Right lobe of liver (tissue), 6 donors: ENCODE data around the gene CYTH4. TPM values are rescaled to one million over a fixed set of nuclear protein-coding genes. Genes with fewer than 3 reads are reported as not detected.

Experiments
- ATAC-seq, 4 donors: fragments of 200-7000 bp; cut with Tn5 transposase; one replicate each; pipeline ENCODE4 v1.9.1; 2020; ENCODE audit warnings: mild to moderate bottlenecking in 4 of 4, moderate library complexity in 4 of 4
- DNase-seq, 3 donors: peaks; one replicate each; pipeline ENCODE4 v3.0.0-alpha.2; 2020
- H3K27ac ChIP-seq, 3 donors: fragments of 200-600 bp; one replicate each; pipeline ENCODE4 v1.8.0; 2022
- H3K27me3 ChIP-seq, 2 donors: fragments of 200-600 bp; one replicate each; pipeline ENCODE4 v1.8.0; 2022
- H3K36me3 ChIP-seq, 4 donors: fragments of 200-600 bp; sonication (generic) in 1 of 4; one replicate each; pipeline versions ENCODE4 v1.5.1 to v1.8.0; 2017 to 2022; ENCODE audit warnings: control low read depth in 1 of 4
- H3K4me1 ChIP-seq, 4 donors: fragments of 200-600 bp; sonication (generic) in 1 of 4; one replicate each; pipeline versions ENCODE4 v1.5.1 to v1.8.0; 2017 to 2022; ENCODE audit warnings: control low read depth in 1 of 4
- H3K4me3 ChIP-seq, 3 donors: fragments of 200-600 bp; one replicate each; pipeline ENCODE4 v1.8.0; 2022
- H3K9me3 ChIP-seq, 4 donors: fragments of 200-600 bp; sonication (generic) in 1 of 4; one replicate each; pipeline versions ENCODE4 v1.5.1 to v1.8.0; 2017 to 2022; ENCODE audit warnings: control low read depth in 1 of 4
- POLR2A ChIP-seq: fragments of 450-650 bp; IDR thresholded peaks from one replicate; pipeline ENCODE4 v1.6.1; 2017; ENCODE audit warnings: antibody characterized with exemption, mild to moderate bottlenecking
- WGBS: methylation state at CpG from one replicate; pipeline ENCODE4 v1.1.6; 2018; ENCODE audit warnings: low coverage, low lambda C conversion rate; ENCODE audit not compliant: insufficient coverage; ENCODE audit errors: missing lambda C conversion rate; 5-methylcytosine and 5-hydroxymethylcytosine counted together
- intact Hi-C, 2 donors: fragments of 100-400 bp; cut with DNase I; formaldehyde crosslinking; loops; one replicate each; pipeline versions ENCODE4 v1.11.2 to v1.14.1; 2022
- total RNA-seq, 6 experiments: library from RNA; depleted of rRNA in 2 of 6; stranded (reverse); fragments of >200 nt in 2 of 6; fragmentation: NEBNext Ultra II Directional in 3 of 6; extraction: Animal tissue kit (Norgen Biotek cat#: 25700) in 3 of 6; gene quantifications; one replicate each; pipeline versions ENCODE4 v1.1.0 to v1.2.4, GENCODE V29; 2016 to 2023
- TF ChIP-seq, protein P1 (sequence below), 4 donors: fragments of 200-600 bp in 3 of 4; fragments of 450-650 bp in 1 of 4; IDR thresholded peaks; one replicate each; pipeline versions ENCODE4 v1.5.1 to v1.8.0; 2016 to 2022; ENCODE audit warnings: antibody characterized with exemption in 4 of 4, mild to moderate bottlenecking in 2 of 4
- donor health status: DM: no; HTN: yes; CAD: no.
- donor health status: DM: no; HTN: no; CAD: no.
- donor health status: DM: no; HTN: no; CAD: no.
- donor health status: DM: no; HTN: yes; CAD: no.
- donor health status: DM: no; HTN: yes; CAD: no.

CYTH4 gene
- total RNA-seq, 6 experiments from 2014 or later = 2.9 to 12.8 (median 4.0) TPM

DNA sequence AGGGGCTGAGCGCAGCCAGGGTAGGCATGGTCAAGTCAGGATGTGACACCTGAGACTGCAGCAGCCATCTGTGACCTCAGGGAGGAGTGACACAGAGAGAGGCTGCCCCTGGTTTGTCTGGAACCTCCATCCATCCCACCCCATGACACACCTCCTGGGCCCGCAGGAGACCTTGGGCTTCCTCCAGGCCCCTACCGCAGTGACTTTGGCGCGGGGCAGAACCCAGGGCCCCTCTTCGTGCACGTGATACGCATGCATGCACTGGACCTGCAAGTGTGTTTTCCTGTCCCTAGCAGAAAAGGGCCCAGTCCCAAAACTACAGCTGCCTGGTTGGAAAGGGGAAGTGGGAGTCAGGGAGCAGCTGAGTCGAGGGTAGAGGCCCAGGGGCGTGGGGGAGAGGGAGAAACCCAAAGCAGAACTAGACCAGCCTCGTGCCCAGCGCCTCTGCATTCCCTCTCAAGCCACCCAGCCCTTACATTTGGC lies 7.9 kb upstream of the CYTH4 start:
- H3K27me3 ChIP-seq = no peaks in the 10 kb centered on the region

DNA sequence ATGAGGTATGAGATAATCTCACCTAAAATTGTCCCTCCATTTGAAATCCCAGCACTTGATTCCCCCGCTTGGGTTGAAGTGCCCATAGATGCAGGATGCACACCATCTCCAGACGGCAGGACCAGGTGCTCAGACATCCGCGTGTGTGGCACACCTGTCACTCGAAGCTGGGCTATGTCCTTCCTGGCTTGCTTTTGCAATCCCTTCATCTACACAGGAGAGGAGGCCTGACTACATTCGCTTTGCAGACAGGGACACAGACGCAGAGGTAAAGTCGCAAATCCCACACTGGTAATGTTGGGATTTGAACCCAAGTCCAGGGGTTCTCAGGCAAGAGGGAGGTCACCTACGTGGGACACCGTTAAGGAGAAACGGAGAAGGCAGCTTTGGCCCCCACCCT lies 7.2 kb upstream of the CYTH4 start:
- intact Hi-C loops = no loop called here
- Histone ChIP-seq H3K4me3 (no peak overlapping the region), H3K4me1 (no peaks in the 10 kb centered on the region), H3K27me3 (no peaks in the 10 kb centered on the region), H3K27ac (no peak overlapping the region), H3K36me3 (no peaks in the 10 kb centered on the region), H3K9me3 (no peaks in the 10 kb centered on the region)
- WGBS = 72% methylated on average over 11 of the region's 11 CpGs
- ATAC-seq (no peak), DNase-seq (peak in 2 of 3 donors; percentile 12 to 21)
- TF ChIP-seq, protein P1, sequence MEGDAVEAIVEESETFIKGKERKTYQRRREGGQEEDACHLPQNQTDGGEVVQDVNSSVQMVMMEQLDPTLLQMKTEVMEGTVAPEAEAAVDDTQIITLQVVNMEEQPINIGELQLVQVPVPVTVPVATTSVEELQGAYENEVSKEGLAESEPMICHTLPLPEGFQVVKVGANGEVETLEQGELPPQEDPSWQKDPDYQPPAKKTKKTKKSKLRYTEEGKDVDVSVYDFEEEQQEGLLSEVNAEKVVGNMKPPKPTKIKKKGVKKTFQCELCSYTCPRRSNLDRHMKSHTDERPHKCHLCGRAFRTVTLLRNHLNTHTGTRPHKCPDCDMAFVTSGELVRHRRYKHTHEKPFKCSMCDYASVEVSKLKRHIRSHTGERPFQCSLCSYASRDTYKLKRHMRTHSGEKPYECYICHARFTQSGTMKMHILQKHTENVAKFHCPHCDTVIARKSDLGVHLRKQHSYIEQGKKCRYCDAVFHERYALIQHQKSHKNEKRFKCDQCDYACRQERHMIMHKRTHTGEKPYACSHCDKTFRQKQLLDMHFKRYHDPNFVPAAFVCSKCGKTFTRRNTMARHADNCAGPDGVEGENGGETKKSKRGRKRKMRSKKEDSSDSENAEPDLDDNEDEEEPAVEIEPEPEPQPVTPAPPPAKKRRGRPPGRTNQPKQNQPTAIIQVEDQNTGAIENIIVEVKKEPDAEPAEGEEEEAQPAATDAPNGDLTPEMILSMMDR (IDR thresholded peaks at IDR 0.05) = no peak
- no peak for TF ChIP-seq POLR2A

More for the DNA sequence above, 7.9 kb upstream of the CYTH4 start:
- 32% methylated on average over 3 of the region's 12 CpGs for WGBS
- H3K27ac ChIP-seq = no peak overlapping the region
- no peaks in the 10 kb centered on the region for H3K4me1 ChIP-seq
- intact Hi-C loops = no loop called here
- H3K9me3 ChIP-seq = no peaks in the 10 kb centered on the region
- no peak overlapping the region for H3K4me3 ChIP-seq
- TF ChIP-seq, protein P1 (IDR thresholded peaks at IDR 0.05) = no peak
- no peaks in the 10 kb centered on the region for H3K36me3 ChIP-seq
- ATAC-seq (peak; percentile 63 to 73 (median 66)), DNase-seq (peak; percentile 60 to 71 (median 61))

DNA sequence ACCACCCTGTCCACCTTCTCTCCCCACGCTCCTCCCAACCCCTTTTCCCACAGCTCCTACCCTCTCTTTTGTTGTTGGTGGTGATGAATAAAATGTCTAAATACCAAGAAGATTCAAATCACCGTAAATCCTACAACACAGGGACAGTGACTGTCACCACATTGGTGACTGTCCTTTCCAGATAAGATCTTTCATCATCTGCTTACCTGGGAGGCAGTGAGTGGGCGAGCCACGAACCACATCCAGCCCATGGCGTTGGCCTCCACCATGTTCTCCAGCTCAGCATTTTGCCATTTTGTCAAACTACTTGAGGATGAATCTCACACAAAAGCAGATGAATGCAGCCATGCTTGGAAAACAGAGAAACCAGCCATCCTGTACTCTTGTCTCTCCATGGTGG lies 6.7 kb upstream of the CYTH4 start:
- H3K4me3 ChIP-seq = no peak overlapping the region
- H3K27me3 ChIP-seq = no peaks in the 10 kb centered on the region
- no peaks in the 10 kb centered on the region for H3K9me3 ChIP-seq
- 50% methylated on average over 4 of the region's 5 CpGs for WGBS
- intact Hi-C loops = no loop called here
- ATAC-seq = no peak
- no peak for DNase-seq
- TF ChIP-seq, protein P1 (IDR thresholded peaks at IDR 0.05) = no peak
- TF ChIP-seq POLR2A = no peak
- no peaks in the 10 kb centered on the region for H3K36me3 ChIP-seq
- no peaks in the 10 kb centered on the region for H3K4me1 ChIP-seq
- no peak overlapping the region for H3K27ac ChIP-seq

DNA sequence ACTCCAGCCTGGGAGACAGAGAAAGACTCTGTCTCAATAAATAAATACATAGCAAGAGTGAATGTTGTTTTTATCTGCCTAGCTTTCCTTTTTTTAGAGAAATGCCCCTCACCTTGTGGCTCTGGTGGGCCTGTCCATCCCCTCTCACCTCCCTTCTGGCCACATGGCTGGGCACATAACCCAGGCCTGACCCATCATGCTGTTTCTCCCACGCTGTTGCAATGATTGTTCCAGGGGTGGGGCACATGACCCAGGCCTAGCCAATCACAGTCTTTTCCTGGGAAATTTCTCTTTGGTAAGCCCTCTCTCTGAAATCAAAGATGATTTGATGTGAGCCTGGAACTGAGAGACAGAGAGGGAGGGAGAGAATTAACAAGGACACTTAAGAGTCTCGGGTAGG lies 5.5 kb upstream of the CYTH4 start:
- no peak for TF ChIP-seq POLR2A
- TF ChIP-seq, protein P1 (IDR thresholded peaks at IDR 0.05) = no peak
- 66% methylated on average over 2 of the region's 2 CpGs for WGBS
- ATAC-seq = peak in 1 of 4 donors; percentile 13
- H3K27me3 ChIP-seq = no peaks in the 10 kb centered on the region
- H3K27ac ChIP-seq = no peak overlapping the region
- intact Hi-C loops = no loop called here
- DNase-seq = peak in 2 of 3 donors; percentile 17 to 35
- H3K4me3 ChIP-seq = no peak overlapping the region
- no peaks in the 10 kb centered on the region for H3K36me3 ChIP-seq
- no peaks in the 10 kb centered on the region for H3K9me3 ChIP-seq
- H3K4me1 ChIP-seq = no peaks in the 10 kb centered on the region

DNA sequence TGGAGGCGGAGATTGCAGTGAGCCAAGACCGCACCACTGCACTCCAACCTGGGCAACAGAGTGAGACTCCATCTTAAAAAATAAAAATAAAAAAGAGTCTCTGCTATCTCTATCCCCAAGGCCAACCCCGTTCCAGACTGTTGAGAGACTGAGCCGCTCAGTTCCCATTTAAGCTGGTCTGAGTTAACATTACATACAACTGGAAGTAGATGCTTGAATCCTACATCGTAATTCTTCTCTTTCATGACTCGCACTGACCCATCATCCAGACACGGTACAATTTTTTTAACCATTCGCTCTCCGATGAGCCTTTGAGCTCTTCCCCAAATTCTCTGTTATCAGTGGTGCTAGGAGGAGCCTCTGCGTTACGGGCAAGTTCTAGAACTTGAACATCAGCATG lies 4.9 kb upstream of the CYTH4 start:
- intact Hi-C loops = no loop called here
- H3K4me3 ChIP-seq = no peak overlapping the region
- WGBS = 56% methylated on average over 7 of the region's 11 CpGs
- H3K9me3 ChIP-seq = no peaks in the 10 kb centered on the region
- DNase-seq (no peak), ATAC-seq (no peak)
- no peak overlapping the region for H3K27ac ChIP-seq
- no peaks in the 10 kb centered on the region for H3K36me3 ChIP-seq
- no peaks in the 10 kb centered on the region for H3K4me1 ChIP-seq
- no peak for TF ChIP-seq POLR2A
- TF ChIP-seq, protein P1 (IDR thresholded peaks at IDR 0.05) = no peak
- H3K27me3 ChIP-seq = no peaks in the 10 kb centered on the region
